Embryonic facial prominence (tissue), 1 donor: ENCODE results near the gene HSD17B1.
A peak's percentile ranks its signal among the peaks of the same experiment; 100 is the strongest.
"Not testable (repeated sequence)": the region's sequence is repeated elsewhere in the genome, so short reads cannot be mapped to it uniquely, and the experiment has no call there.

ENCODE experiments used
- DNase-seq: peaks from one replicate; pipeline ENCODE4 v3.0.0-alpha.2; 2016; ENCODE audit errors: extremely low spot score

Gene HSD17B1

GRCh38 chr17:42547698-42548069 is 5.0 kb upstream of the HSD17B1 start:
- no peak for DNase-seq

GRCh38 chr17:42548070-42548837 is 4.5 kb upstream of the HSD17B1 start:
- DNase-seq, result peak; percentile 47

DNA sequence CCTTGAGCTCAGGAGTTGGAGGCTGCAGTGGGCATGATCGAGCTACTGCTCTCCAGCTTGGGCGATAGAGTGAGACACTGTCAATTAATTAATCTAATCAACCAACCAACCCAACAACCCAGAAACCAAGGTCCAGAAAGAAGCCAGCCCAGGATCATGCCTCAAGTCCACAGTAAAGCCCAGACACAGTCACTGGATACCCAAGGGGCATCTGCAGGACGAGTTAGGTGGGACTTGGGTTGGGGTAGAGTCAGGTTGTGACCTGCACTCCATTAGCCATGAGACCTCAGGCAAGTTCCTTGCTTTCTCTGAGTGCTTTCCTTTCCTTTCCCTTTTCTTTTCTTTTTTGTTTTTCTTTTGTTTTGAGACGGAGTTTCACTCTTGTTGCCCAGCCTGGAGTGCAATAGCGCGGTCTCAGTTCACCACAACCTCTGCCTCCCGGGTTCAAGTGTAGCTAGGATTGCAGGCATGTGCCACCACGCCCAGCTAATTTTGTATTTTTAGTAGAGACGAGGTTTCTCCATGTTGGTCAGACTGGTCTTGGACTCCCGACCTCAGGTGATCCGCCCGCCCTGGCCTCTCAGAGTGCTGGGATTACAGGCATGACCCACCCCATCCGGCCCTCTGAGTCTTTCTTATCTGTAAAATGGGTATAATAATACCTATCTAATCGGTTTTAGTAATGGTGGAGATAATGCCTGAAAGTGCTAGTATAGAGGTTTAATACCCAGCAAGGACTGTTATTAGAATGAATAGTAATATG is 3.5 kb upstream of the HSD17B1 start:
- no peak for DNase-seq

- DNase-seq, result no peak
Observed at GRCh38 chr17:42553161-42553818, 567 bp downstream of the HSD17B1 start.

- no peak for DNase-seq
Observed at GRCh38 chr17:42553866-42554249, 1.1 kb downstream of the HSD17B1 start.

DNA sequence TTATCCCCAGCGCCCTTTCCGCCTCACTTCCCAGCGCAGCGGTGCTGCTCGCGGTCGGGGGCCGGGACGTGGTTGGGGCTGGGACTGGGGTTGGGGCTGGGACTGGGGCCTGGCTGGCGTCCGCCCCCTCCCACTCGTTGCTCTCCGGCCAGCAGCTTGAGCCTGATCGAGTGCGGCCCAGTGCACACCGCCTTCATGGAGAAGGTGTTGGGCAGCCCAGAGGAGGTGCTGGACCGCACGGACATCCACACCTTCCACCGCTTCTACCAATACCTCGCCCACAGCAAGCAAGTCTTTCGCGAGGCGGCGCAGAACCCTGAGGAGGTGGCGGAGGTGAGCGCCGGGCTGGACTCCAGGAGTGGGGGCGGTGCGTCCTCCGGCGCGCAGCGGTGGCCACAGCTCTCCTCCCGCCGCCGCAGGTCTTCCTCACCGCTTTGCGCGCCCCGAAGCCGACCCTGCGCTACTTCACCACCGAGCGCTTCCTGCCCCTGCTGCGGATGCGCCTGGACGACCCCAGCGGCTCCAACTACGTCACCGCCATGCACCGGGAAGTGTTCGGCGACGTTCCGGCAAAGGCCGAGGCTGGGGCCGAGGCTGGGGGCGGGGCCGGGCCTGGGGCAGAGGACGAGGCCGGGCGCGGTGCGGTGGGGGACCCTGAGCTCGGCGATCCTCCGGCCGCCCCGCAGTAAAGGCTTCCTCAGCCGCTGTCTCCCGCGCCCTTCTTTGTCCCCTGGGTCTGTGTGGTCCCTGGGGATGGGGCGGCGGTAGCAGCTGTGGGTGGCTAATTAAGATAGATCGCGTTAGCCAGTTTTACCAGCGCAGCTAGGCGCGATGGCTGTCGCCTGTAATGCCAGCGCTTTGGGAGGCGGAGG is 1.8 kb downstream of the HSD17B1 start:
- DNase-seq, result peak; percentile 74

DNA sequence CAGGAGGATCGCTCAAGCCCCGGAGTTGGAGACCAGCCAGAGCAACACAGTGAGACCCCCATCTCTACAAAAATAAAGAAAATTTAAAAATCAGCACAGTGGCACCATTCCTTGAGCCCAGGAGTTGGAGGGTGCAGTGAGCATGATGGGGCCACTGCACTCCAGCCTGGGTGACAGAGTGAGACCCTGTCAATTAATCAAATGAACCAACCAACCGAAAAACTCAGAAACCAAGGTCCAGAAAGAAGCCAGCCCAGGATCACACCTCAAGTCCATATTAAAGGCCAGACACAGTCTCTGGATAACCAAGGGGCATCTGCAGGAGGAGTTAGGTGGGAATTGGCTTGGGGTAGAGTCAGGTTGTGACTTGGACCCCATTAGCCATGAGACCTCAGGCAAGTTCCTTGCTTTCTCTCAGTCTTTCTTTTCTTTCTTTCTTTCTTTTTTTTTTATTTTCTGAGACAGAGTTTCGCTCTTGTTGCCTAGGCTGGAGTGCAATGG is 2.4 kb downstream of the HSD17B1 start:
- DNase-seq, result no peak

DNA sequence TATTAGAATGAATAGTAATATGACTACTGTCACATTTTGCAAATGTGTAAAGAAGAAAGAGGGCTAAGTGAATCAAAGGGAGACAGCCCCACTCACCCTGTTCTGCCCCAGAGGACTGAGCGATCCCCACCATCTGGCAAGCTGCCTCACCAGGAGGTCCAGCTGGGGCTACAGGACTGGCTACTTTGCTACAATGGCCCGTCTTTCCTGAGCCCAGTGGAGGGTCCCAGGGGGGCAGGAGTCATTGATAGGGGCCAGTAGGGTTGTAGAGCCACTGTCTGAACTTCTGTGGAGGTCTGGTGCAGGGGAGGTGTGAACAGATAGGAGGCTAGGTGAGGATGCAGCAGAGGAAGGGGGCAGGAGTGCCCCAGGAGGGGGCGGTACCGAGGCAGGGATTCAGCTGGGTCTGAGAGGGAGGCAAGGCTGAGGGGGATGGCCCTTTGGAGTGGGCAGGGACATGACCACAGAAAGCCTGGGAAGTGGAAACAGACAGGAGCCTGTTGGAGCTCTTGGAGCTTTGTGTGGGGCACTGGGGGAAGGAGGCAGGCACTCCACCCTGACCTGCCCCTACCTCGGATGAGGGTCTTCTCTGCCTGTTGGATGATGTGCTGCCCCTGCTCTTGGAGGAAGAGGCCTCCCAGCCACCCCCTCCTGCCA is 3.4 kb downstream of the HSD17B1 start:
- not testable (repeated sequence) for DNase-seq

DNA sequence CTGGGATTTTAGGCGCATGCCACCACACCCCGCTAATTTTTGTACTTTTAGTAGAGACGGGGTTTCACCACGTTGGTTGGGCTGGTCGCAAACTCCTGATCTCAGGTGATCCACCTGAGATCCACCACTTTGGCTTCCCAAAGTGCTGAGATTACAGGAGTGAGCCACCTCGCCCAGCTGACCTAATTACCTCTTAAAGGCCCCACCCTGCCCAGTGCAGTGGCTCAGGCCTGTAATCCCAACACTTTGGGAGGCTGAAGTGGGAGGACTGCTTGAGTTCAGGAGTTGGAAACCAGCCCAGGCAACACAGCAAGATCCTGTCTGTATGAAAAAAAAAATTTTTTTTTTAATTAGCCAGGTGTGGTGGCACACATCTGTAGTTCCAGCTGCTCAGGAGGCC is 6.4 kb downstream of the HSD17B1 start:
- DNase-seq, result no peak

- DNase-seq, result no peak
Observed at GRCh38 chr17:42560246-42560645, 7.5 kb downstream of the HSD17B1 start.

DNA sequence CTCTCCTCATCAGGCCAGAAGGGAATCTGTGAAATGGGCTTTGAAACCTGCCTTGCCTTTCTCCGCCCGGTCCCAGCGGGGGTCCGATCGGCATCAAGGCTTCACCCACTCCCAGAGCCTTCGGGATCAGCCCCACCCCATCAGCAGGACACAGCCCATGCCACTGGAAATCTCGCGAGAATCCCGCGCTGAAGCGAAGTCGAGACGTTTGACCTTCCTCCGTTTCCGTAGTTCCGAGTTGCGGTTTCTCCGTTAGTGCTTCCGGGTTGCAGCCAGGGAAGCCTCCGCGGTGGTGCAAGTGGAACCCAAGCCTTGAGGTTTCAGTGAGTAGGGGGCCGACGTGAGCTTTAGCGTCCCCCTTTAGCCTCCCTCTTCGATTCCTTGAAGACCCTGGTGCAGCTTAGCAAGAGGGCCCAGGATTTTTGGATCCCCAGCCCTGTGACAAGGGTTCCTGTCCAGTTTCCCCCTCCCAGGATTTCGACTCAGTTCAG is 9.2 kb downstream of the HSD17B1 start, which contains the start of gene COASY:
COASY (plus strand) TSS at position 252 of the 491 bp plus-strand sequence. CDS start 475 bp downstream, outside the sequence.
- peak; percentile 91 for DNase-seq

DNA sequence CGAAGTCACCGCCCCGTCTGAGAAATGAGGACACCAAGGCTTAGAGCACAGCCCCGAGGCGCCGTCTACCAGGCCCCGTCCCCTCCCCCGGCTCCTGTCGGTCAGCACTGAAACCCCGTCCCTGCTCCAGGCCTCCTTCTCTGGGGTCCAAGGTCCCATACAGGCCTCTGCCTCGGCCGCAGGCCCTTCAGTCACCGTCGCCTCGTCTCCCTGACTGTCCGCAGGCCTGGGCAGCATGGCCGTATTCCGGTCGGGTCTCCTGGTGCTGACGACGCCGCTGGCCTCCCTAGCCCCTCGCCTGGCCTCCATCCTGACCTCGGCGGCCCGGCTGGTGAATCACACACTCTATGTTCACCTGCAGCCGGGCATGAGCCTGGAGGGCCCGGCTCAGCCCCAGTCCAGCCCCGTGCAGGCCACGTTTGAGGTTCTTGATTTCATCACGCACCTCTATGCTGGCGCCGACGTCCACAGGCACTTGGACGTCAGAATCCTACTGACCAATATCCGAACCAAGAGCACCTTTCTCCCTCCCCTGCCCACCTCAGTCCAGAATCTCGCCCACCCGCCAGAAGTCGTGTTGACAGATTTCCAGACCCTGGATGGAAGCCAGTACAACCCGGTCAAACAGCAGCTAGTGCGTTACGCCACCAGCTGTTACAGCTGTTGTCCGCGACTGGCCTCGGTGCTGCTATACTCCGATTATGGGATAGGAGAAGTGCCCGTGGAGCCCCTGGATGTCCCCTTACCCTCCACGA is 9.8 kb downstream of the HSD17B1 start:
- no peak for DNase-seq

DNA sequence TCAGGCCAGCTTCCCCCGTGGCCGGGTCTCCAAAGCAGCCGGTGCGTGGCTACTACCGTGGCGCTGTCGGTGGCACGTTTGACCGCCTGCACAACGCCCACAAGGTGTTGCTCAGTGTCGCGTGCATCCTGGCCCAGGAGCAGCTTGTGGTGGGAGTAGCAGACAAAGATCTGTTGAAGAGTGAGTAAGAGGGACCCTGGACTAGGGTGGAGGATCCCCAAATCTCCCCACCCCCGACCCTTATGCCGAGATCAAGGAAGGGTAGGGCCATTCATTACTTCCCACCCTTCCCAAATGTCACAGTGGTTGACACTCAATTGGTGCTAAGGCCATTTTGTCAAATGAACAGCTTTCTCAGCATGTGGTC is 10.4 kb downstream of the HSD17B1 start:
- DNase-seq, result no peak

GRCh38 chr17:42563543-42563942 is 10.8 kb downstream of the HSD17B1 start:
- no peak for DNase-seq

GRCh38 chr17:42563950-42564349 is 11.2 kb downstream of the HSD17B1 start:
- DNase-seq, result no peak

DNA sequence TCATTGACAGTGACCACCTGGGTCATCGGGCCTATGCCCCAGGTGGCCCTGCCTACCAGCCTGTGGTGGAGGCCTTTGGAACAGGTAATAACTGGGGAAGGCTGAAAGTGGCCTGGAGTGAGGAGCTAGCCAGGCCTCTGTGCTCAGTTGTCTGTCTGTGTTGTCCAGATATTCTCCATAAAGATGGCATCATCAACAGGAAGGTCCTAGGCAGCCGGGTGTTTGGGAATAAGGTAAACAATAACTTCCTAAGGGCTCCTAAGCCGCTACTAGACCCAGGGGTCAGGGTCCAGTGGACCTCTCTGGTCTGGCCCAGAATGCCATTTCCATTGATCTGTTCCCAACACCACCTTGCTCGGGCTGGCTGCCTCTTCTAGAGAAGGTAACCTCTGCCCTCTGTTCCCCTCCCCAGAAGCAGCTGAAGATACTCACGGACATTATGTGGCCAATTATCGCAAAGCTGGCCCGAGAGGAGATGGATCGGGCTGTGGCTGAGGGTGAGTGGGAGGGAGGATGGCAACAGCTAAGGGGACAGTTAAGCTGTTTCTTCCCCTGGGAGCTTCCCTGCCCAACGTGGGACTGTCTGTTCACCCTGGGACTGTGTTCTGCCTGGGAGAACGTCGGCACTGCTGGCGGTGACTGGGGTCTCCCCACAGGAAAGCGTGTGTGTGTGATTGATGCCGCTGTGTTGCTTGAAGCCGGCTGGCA is 12.2 kb downstream of the HSD17B1 start:
- no peak for DNase-seq

DNA sequence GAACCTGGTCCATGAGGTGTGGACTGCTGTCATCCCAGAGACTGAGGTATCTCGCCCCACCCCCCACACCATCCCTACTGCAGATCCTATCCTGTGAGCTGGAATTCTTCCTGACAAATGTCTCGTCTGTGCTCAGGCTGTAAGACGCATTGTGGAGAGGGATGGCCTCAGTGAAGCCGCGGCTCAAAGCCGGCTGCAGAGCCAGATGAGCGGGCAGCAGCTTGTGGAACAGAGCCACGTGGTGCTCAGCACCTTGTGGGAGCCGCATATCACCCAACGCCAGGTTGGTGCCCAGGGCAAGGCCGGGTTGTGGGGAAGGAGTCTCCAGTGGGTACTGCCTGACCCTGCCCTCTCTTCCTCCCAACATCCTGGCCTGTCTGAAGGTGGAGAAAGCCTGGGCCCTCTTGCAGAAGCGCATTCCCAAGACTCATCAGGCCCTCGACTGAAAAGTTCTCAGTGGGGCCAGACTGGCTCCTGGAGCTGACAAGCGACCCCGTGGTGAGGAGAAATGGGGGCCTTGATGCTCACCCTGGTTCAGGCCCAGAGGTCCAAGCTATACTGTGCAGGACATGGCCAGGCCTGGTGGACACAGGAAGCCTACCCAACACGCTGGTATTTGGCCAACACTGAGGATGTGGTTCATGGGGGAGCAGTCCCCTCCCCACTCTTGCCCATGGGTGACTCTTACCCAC is 12.9 kb downstream of the HSD17B1 start:
- DNase-seq, result no peak

DNA sequence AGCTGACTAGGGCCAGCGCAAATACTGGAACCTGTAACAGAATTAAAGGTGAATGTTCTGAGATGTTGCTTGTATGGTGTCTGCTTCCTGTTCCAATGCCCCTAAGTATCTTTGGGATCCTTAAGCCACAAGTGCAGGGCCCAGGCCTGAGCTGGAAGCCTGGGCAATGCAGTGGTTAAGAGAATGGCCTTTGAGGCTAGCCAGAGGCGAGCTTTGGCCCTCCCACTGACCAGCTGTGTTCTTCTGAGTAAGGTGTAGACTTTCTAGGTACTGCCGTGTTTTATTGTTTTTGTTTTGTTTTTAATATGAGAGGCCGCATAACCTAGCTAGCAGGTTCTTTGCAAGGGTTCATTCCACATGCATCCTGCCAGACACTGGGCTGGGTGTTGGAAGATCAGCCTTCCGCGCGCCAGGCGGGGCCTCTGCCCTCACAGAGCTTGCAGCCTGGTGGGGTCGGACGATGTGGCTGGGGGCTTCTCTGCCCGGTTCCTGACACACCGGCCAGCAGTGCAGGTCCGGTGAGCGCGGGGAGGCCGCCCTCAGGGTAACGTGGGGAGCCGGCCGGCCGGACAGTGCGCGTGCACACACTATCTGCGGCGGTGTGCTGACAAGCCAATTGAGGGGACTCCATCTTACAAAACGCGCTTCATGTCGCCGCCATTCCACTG is 13.6 kb downstream of the HSD17B1 start:
- DNase-seq, result no peak
